GM10847 (cell line): ENCODE data around the gene PIEZO2.

Source experiments
- POLR2A ChIP-seq: IDR thresholded peaks from 2 replicates; pipeline ENCODE4 v1.6.1; 2011; ENCODE audit not compliant: insufficient read length; ENCODE audit errors: extremely low read depth

The PIEZO2 gene

GRCh38 chr18:10659000-10659399, 490.4 kb downstream of the PIEZO2 start:
- no peak for TF ChIP-seq POLR2A
